Suppressor macrophage (primary cell): ENCODE measurements around the gene SRSF4.
"Not testable (repeated sequence)": the region's sequence is repeated elsewhere in the genome, so short reads cannot be mapped to it uniquely, and the experiment has no call there.

Experiments used
- DNase-seq, 4 experiments: peaks; one replicate each; pipeline ENCODE4 v3.0.0-alpha.2; 2020 to 2022
- total RNA-seq, 17 experiments: gene quantifications; one replicate each; lab custom pipeline; 2026; ENCODE audit warnings: mixed read lengths in 6 of 17, inconsistent platforms in 3 of 17; lab: John Stamatoyannopoulos, UW

Gene SRSF4
- 43.2 to 128 (median 76.9) reads per million in 17 experiments for total RNA-seq

- DNase-seq = peak; percentile 99 to 100 (median 99)
Measured at GRCh38 chr1:29181413-29182225, at the start of gene SRSF4. SRSF4 (minus strand) TSS chr1:29181900; CDS start chr1:29181752, 148 bp downstream.

DNA sequence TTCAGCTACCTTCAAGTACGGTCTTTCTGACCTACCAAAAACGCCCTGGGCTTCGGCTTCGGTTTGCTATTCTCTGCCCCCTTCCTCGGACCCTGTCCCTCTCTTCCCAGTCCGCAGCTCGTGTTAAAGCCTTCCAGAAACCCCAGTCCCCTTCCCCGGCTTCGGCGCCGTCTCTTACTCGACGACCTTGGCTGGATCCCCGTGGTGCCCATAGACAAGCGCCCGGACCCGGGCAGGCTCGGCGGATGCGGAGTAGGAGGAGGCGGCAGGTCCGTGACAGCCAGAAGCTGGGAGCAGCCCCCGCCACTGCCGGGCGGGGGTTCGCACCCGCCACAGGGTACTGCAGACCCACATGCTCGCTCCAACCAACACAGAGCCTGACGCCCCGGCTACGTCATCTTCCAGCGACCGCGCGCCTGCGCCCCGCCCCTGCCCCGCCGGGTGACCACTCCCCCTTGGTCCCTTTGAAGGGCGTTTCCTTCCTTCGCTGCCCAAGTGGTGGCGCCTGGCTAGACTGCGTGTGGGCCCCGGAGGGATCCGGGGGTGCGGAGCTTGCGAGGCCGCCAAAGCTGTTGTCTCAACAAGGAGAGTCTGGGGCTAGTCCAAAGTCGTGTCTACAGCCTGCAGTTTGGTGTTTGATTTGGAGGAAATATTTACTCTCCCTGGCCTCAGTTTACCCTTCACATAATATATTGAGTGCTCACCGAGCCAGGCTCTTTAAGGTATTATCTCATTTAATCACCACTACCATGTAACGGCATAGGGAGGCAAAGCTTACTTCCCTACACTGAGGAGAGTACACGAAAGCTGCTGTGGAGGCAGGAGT, 49.1 kb upstream of the SRSF4 start, which contains the start of gene MECR:
Gene MECR, minus strand, starts transcription at position 382 of the 826 bp plus-strand sequence. Its CDS starts 28 bp downstream, at position 354.
- peak; percentile 96 to 98 (median 97) for DNase-seq

- DNase-seq = no peak
Measured at GRCh38 chr1:29230204-29230552, 48.5 kb upstream of the SRSF4 start.

- no peak for DNase-seq
Measured at GRCh38 chr1:29227511-29227910, 45.8 kb upstream of the SRSF4 start.

GRCh38 chr1:29225361-29225760, 43.7 kb upstream of the SRSF4 start:
- DNase-seq = no peak

DNA sequence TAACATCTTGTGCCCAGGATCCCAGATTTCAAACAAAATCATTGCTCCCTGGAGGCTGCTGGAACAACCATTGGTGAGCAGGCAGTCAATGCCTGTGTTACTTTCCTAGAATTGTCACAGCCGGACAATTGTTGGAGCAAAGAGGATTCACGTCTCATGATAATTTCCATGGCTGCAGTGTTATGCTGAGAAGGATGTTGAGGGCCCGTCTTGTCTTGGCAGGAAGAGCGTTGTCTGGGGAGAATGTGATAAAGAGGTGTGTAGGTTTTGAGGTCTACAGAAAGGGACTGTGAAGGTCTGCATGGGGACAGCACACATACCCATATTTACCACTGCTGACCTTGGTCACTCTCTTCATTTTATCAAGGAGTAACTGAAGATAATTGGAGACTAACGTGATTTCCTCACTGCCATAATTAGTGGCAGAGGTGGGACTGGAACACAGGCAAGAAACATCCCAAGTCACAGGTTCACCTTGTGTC, 42.7 kb upstream of the SRSF4 start:
- DNase-seq = no peak

DNA sequence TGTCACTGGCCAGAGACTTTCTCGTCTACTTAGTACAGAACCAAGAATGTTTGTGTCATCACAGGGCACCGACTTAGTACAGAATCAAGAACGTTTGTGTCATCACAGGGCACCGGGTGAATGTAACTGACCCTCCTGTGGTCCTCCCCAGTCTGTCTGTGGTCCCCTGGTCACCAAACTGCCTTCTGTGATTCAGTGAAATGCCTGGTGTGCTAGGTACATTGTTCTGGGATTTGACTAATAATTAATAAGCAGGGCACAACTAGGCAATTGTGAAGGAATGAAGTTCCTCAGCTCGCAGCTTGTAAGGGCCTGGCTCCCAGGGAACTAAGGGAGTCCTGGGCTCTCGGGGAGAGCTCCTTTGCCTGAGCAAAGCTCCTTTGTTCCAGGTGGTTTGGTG, 41.8 kb upstream of the SRSF4 start:
- DNase-seq = no peak

DNA sequence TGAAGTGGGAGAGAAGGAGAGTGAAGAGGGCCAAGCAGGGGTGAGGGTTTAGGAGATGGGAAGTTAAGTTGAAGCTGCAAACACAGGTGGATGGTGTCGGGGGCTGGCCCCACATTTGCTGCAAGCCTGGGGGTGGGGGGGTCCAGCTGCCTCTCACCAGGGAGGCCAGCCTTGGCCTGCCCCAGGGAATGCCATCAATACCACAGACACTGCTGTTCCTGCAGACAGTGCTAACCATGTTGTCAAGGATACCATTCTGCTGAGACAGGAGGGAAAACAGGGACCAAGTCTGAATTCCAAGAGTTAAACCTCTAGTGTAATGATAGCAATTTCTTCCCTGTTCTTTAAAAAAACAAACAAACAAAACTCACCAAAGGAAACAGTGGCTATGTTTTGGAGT, 41.0 kb upstream of the SRSF4 start:
- DNase-seq = no peak

DNA sequence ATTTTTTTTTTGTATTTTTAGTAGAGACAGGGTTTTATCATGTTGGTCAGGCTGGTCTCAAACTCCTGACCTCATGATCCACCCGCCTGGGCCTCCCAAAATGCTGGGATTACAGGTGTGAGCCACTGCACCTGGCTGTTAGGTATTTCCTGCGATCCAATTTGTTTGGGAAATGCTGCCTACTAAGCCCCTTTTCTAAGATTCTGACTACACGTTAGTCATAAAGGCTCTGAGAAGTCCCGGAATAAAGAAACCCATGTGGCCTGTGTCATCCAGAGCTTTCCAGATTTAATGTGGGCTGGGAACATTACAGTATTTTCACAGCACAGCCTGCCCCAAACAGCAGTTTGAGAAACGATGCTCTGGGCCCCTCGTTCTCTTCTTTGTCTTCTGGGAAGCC, 40.6 kb upstream of the SRSF4 start:
- not testable (repeated sequence) for DNase-seq

- no peak for DNase-seq
Measured at GRCh38 chr1:29221296-29221695, 39.6 kb upstream of the SRSF4 start.

DNA sequence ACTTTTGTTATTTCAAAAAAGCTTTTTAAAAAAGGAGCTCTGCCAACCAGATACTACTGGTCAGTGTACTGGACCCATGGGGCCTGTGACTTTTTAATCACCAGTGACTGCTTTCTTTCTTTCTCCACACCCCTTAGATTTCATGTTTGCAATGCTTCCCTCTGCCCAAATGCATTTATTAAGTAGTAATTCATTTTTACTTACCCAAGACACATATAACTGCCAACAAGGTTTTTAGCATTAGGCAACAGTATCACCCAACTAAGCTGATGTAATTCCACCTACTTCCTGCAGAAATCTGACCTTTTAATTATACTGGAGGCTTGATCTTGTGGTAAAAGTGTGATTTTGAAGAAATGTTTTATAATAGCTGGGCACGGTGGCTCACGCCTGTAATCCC, 36.5 kb upstream of the SRSF4 start:
- peak in 3 of 4 experiments; percentile 10 to 74 (median 59) for DNase-seq

- DNase-seq = peak in 1 of 4 experiments; percentile 24
Measured at GRCh38 chr1:29217633-29218032, 35.9 kb upstream of the SRSF4 start.

GRCh38 chr1:29213055-29213454, 31.4 kb upstream of the SRSF4 start:
- no peak for DNase-seq

DNA sequence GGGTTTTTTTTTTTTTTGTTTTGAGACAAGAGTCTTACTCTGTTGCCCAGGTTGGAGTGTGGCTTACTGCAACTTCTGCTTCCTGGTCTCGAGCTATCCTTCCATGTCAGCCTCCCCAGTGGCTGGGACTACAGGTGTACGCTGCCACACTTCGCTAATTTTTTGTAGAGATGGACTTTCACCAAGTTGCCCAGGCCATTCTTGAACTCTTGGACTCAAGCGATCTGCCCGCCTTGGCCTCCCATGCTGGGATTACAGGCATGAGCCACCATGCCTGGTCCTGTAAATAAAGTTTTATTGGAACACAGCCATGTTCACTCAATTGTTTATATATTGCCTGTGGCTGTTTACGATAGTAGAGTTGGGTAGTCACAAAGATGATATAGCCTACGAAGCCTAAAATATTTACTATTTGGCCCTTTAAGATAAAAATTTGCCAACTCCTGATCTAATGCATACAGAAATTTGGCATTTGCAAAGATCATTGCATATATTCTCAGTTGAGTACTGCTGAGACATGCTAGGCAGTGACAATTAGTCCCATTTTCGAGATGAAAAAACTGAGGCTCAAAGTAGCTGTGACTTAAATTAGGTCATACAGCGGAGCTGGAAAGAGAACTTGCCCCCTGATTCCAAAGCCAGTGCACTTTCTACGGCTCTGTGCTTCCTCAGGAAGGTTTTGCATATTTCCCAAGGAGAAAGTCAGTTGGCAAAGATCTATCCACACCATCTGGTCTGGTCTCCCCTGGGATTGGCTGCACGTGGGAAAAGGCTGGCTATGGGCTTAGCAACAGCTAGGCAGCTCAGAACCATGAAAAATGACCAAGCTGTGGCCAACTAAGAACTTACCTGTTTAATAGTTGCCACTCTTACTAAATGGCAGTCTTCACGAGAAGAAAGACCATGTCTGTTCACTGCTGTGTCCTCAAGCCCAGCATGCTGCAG, 29.7 kb upstream of the SRSF4 start:
- DNase-seq = no peak

GRCh38 chr1:29210278-29211085, 28.8 kb upstream of the SRSF4 start:
- DNase-seq = no peak

- DNase-seq = no peak
Measured at GRCh38 chr1:29209173-29209572, 27.5 kb upstream of the SRSF4 start.

DNA sequence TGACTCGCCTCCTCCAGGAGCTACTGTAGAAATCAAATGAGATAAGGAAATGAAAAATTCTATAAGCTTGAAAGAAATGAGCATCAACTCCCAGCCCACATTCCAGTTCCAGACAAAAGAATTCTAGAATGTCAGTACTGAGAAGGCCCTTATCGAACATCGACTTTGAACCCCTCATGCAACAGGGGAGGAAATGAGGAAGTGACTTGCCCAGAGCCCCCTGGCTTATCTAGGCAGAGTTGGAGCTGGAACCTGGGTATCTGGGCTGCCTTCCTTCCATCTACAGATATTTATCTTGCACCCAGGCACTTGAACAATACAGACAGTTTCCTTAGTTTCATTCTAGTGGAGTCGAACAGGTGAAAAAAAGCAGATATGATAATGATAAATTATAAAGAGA, 26.7 kb upstream of the SRSF4 start:
- no peak for DNase-seq

- peak; percentile 94 to 98 (median 96) for DNase-seq
Measured at GRCh38 chr1:29202584-29203340, 21.1 kb upstream of the SRSF4 start.

GRCh38 chr1:29202053-29202452, 20.4 kb upstream of the SRSF4 start:
- DNase-seq = peak; percentile 61 to 80 (median 71)

DNA sequence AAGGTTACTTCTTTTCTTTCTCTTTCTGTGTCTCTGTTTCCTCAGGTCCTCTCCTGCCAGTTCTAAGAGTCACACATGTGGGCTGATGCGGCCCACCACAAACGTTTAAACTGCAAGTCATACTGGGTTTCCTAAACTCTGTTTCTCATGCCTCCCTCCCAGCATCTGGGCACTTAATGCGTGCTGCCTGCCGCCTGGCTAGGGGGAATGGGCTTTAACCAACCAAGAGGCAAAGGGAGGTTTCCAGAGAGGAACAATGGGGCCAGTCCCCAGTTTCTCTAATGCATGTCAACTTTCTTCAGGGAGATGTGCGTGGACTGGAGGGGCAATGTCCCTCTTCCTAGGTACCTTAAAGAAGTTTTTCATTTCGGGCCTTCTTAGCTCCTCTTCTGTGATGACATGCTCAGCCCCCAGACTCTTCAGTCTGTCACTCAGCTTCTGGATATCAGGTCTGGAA, 19.9 kb upstream of the SRSF4 start:
- DNase-seq = peak in 3 of 4 experiments; percentile 14 to 19 (median 18)
